Central memory CD8-positive, alpha-beta T cell (primary cell): Measurements from ENCODE around the gene SGMS1.

Source experiments
- ATAC-seq: fragments of 150-1000 bp; cut with Tn5 transposase; replicated peaks from 2 replicates; pipeline ENCODE4 v1.10.0; 2022; ENCODE audit warnings: mild to moderate bottlenecking, moderate FRiP score, moderate number of reproducible peaks; ENCODE audit not compliant: poor library complexity, severe bottlenecking; ENCODE audit errors: extremely low read depth
- DNase-seq, 2 donors: peaks; one replicate each; pipeline ENCODE4 v3.0.0; 2021; ENCODE audit warnings: low spot score in 2 of 2
- H3K27ac Mint-ChIP-seq: one replicate; pipeline ENCODE4 v1.8.0; 2022; ENCODE audit warnings: low read depth, mild to moderate bottlenecking, moderate library complexity, mixed read lengths
- H3K27me3 Mint-ChIP-seq: one replicate; pipeline ENCODE4 v1.8.0; 2022; ENCODE audit warnings: mixed read lengths
- H3K36me3 Mint-ChIP-seq: one replicate; pipeline ENCODE4 v1.8.0; 2022; ENCODE audit warnings: mild to moderate bottlenecking, moderate library complexity, mixed read lengths; ENCODE audit not compliant: insufficient read depth
- H3K4me1 Mint-ChIP-seq: one replicate; pipeline ENCODE4 v1.8.0; 2022; ENCODE audit warnings: mixed read lengths
- H3K4me3 Mint-ChIP-seq: one replicate; pipeline ENCODE4 v1.8.0; 2022; ENCODE audit warnings: mild to moderate bottlenecking, moderate library complexity, mixed read lengths
- H3K9me3 Mint-ChIP-seq: one replicate; pipeline ENCODE4 v1.8.0; 2022; ENCODE audit warnings: mixed read lengths

Gene SGMS1

DNA sequence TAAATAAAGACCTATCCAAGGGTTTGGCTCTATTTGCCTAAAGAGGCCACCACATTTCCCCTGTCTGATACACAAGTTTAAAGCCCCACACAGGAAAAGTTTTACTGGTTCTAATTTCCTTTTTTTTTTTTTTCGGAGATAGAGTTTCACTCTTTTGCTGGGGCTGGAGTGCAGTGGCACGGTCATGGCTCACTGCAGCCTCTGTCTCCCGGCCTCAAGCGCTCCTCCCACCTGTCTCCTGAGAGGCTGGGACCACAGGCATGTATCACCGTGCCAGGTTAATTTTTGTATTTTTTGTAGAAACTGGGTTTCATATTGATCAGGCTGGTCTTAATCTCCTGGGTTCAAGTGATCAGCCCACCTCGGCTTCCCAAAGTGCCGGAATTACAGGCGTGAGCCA, 319.1 kb downstream of the SGMS1 start:
- H3K4me1 Mint-ChIP-seq = no peaks in the 10 kb centered on the region
- H3K36me3 Mint-ChIP-seq = peaks cover 9% of the 10 kb centered on the region
- ATAC-seq (no peak), DNase-seq (no peak)
- no peaks in the 10 kb centered on the region for H3K27me3 Mint-ChIP-seq
- H3K9me3 Mint-ChIP-seq = no peaks in the 10 kb centered on the region
- no peak overlapping the region for H3K27ac Mint-ChIP-seq
- no peak overlapping the region for H3K4me3 Mint-ChIP-seq

DNA sequence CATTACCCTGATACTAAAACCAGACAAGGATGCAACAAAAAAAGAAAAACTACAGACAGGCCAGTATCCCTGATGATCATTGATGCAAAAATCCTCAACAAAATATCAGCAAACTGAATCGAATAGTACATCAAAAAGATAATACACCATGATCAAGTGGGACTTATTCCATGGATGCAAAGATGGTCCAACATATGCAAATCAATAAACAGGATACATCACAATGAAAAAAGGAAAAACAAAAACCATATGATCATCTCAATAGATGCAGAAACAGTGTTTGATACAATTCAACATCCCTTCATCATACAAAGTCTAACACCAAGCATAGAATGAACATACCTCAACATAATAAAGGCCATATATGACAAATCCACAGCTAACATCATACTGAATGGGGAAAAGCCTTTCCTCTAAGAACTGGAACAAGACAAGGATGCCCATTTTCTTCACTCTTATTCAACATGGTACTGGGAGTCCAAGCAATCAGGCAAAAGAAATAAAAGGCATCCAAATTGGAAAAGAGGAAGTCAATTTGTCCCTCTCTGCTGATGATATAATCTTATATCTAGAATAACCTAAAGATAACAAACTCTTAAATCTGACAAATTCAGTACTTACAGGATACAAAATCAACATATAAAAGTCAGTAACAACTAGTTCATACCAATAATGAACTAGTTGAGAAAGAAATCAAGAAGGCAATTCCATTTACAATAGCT, 323.6 kb downstream of the SGMS1 start:
- ATAC-seq (no peak), DNase-seq (no peak)
- no peaks in the 10 kb centered on the region for H3K4me1 Mint-ChIP-seq
- H3K27me3 Mint-ChIP-seq = no peaks in the 10 kb centered on the region
- H3K27ac Mint-ChIP-seq = no peak overlapping the region
- H3K36me3 Mint-ChIP-seq = peaks cover 2% of the 10 kb centered on the region
- H3K4me3 Mint-ChIP-seq = no peak overlapping the region
- peaks cover 5% of the 10 kb centered on the region for H3K9me3 Mint-ChIP-seq

DNA sequence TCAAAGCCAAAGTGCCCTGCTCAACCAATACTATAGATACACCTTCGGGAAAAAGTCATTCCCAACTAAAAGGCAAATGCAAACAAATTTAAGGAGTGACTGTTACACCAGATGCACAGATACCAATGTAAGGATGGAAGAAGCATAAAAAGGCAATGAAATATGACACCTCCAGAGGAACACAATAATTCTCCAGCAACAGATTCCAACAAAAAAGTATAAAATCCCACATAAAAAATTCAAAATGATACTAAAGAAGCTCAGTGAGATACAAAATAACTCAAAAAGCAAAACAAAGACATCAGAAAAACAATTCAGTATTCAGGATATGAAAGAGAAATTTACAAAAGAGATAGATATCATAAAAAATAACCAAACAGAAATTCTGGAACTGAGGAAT, 328.4 kb downstream of the SGMS1 start:
- DNase-seq (no peak), ATAC-seq (no peak)
- Mint-ChIP-seq H3K4me3 (no peak overlapping the region), H3K4me1 (no peaks in the 10 kb centered on the region), H3K9me3 (peaks cover 5% of the 10 kb centered on the region), H3K27me3 (no peaks in the 10 kb centered on the region), H3K36me3 (peaks cover 3% of the 10 kb centered on the region), H3K27ac (no peak overlapping the region)

DNA sequence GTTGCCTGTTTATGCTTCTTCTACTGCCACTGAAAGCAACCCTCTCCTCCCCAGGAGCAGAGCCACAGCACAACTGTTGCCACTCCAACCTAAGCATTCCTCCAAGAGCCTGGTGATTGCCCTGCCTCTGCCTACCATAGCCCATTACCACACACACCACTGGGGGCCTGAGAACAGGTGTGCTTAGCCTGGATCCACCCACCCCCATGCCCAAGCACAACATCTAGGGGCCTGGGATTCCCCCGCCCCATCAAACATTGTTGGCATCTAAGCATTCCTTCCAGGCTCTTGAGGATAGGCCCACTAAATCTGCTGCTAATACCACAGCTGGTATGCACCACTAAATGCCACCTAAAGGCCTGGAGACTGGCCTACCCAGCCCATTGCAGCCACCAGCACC, 329.2 kb downstream of the SGMS1 start:
- no peak for DNase-seq
- Mint-ChIP-seq H3K36me3 (peaks cover 3% of the 10 kb centered on the region), H3K4me3 (no peak overlapping the region), H3K9me3 (peaks cover 5% of the 10 kb centered on the region), H3K27ac (no peak overlapping the region), H3K27me3 (no peaks in the 10 kb centered on the region), H3K4me1 (no peaks in the 10 kb centered on the region)
- no peak for ATAC-seq

DNA sequence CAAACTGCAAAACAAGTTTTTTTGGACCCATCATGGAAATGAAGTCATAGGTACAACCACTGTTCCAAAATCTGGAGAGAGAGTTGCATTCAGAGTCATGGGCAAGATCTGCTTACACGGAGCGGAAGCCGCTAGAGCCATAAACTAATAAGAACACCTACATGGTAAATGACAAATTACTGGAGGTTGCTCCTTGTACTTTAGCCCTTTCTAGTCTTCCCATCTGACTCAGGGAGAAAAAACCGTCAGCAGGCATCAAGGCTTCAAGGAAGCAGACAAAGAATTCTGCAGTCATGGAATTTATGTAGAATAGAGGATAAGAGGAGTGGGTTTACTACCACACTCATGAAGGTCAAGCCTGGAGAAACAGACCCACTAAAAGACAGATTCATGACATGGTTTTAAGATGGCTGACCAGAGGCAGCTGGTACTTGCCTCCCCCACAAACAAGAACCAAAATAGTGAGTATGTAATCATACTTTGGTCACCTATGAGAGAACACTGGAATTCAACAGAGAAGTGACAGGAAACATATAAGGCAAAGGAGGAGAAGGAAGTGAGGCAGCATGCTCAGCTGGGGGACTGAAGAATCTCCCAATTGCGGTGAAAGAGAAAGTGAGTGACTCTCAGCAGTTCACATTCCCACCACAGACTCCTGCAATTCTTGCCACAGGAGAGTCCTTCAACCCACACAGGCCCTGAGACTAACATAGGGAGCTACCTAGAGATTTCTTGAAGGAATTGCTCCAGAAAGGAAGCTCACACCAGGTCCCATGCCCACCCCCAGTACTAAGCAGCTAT, 330.0 kb downstream of the SGMS1 start:
- H3K36me3 Mint-ChIP-seq = peaks cover 3% of the 10 kb centered on the region
- DNase-seq (no peak), ATAC-seq (no peak)
- peaks cover 5% of the 10 kb centered on the region for H3K9me3 Mint-ChIP-seq
- H3K4me1 Mint-ChIP-seq = no peaks in the 10 kb centered on the region
- no peak overlapping the region for H3K27ac Mint-ChIP-seq
- H3K4me3 Mint-ChIP-seq = no peak overlapping the region
- H3K27me3 Mint-ChIP-seq = no peaks in the 10 kb centered on the region

DNA sequence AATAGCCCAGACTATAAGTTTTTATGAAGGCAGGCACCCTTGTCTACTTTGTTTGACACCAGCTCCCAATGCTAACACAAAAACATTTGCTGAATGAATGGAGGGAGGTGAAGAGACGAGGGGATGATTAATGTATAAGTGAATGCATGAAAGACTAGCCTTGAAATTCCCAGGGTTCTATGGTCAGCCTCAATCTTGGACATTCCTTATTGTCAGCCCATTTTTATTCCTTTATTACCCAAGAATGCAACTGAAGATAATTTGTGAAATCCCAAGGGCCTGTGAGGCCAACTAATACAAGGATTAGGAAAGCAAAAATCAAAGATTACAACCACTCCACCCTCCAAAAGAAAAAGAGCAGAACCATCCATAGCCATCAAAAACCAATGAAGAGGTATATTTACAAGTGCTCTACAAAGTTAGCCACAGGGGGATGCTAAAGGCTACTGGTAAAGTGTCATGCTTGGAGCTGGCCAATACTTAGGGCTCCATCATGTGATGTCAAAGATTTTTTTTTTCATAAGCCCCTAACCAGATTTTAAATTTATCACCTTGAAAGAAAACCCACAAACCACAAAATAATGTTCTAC, 332.4 kb downstream of the SGMS1 start:
- Mint-ChIP-seq H3K9me3 (no peaks in the 10 kb centered on the region), H3K27me3 (peaks cover 10% of the 10 kb centered on the region), H3K4me3 (no peak overlapping the region), H3K27ac (no peak overlapping the region), H3K4me1 (no peaks in the 10 kb centered on the region), H3K36me3 (peaks cover 2% of the 10 kb centered on the region)
- DNase-seq (no peak), ATAC-seq (no peak)

DNA sequence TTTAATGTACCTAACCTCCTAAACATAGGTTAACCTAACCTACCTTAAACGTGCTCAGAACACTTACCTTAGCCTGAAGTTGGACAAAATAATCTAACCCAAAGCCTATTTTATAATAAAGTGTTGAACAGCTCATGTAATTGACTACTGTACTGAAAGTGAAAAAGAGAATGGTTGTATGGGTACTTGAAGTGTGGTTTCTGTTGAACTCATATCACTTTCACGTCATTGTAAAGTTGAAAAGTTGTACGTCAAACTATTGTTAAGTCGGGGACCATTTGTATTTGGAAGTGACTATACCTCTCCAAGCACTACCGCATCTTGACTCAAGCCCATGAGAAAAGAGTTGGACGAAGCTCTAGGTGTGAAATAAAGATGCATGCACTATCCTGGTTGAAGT, 334.6 kb downstream of the SGMS1 start:
- ATAC-seq (no peak), DNase-seq (no peak)
- H3K4me3 Mint-ChIP-seq = no peak overlapping the region
- no peak overlapping the region for H3K27ac Mint-ChIP-seq
- H3K9me3 Mint-ChIP-seq = no peaks in the 10 kb centered on the region
- H3K36me3 Mint-ChIP-seq = peaks cover 2% of the 10 kb centered on the region
- H3K27me3 Mint-ChIP-seq = peaks cover 14% of the 10 kb centered on the region
- no peaks in the 10 kb centered on the region for H3K4me1 Mint-ChIP-seq

DNA sequence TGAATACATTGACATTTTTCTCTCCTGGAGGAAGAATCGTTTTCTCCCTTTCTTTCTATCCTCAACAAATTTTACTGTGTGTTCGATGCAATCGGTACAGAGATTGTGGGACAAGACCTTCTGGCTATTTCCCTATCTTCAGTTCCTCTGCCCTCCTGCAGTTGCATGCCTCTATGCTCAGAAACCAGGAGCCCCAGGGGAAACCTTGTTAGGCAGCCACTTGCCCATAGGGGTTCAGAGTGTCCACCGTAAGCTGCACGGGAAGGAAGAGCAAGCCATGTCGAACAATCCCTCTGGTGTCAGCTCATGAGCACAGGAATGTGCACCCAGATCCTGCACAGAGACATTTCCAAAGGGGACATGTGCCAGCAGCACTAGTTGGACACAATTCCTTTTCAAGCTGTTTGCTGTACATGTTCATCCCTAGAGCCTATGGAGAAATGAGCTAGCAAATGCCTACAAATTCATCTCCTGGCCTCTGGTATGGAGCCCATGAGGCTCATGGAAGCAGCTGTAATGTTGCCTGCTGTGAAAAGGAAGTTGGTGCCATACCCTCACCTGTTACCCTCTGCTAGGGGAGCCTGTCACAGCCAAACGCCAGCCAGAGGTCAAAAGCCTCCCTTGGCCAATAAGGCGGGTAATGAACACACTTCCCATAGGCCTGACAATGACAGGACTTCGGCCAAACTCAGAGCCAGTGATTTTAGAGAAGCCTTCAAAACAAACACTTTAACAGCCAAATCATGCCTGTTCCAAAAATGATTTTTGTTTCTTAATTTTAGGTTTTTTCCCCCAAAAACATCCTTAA, 336.6 kb downstream of the SGMS1 start:
- Mint-ChIP-seq H3K4me1 (no peaks in the 10 kb centered on the region), H3K27me3 (peaks cover 33% of the 10 kb centered on the region), H3K27ac (no peak overlapping the region), H3K9me3 (no peaks in the 10 kb centered on the region), H3K36me3 (peaks cover 2% of the 10 kb centered on the region), H3K4me3 (no peak overlapping the region)
- no peak for ATAC-seq
- DNase-seq = no peak

DNA sequence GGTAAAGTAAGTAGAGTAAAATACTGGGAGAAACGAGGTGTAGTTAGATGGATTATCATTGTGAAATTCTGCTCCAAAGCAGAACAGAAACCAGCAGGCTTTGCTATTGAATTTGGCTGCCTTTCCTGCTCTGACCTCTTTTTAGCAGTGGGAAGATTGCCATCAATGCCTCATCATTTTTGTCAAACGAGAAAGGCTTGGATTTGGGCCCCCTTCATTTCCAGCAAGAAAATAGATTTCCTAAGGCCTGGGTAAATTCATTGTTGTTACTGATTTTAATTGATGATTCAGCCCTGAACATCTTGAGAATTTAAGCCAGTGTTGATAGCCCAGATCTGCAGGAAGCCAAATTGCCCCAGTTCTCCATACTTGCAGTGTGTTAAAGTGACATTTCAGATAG, 337.2 kb downstream of the SGMS1 start:
- H3K4me3 Mint-ChIP-seq = no peak overlapping the region
- no peaks in the 10 kb centered on the region for H3K4me1 Mint-ChIP-seq
- ATAC-seq (no peak), DNase-seq (no peak)
- peaks cover 2% of the 10 kb centered on the region for H3K36me3 Mint-ChIP-seq
- no peak overlapping the region for H3K27ac Mint-ChIP-seq
- H3K9me3 Mint-ChIP-seq = no peaks in the 10 kb centered on the region
- peaks cover 40% of the 10 kb centered on the region for H3K27me3 Mint-ChIP-seq

DNA sequence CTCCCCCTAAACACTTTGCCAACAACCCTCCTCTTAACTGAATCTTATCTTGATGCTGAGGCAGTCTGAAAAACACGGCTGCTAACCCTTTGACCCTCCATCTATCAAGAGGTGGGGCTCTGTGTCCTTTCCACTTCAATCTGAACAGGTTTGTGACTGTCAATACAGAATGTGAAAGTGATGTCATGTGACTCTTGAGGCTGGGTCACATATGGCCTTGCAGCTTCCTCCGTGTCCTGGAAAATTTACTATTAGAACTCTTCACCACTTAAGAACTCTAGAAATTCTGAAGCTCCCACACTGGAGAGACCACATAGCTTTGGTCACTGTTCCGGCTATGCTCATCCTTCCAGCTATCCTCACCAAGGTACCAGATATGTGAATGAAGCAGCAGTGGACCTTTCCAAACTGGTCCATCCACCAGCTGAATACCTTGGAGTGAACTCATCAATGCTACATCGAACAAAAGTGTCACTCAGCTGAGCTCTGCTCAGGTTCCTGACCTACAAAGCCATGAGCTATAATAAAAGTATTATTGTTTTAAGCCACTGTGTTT, 341.7 kb downstream of the SGMS1 start:
- no peak overlapping the region for H3K4me3 Mint-ChIP-seq
- H3K27me3 Mint-ChIP-seq = peaks cover 61% of the 10 kb centered on the region
- H3K4me1 Mint-ChIP-seq = no peaks in the 10 kb centered on the region
- no peaks in the 10 kb centered on the region for H3K36me3 Mint-ChIP-seq
- ATAC-seq = no peak
- H3K27ac Mint-ChIP-seq = no peak overlapping the region
- no peaks in the 10 kb centered on the region for H3K9me3 Mint-ChIP-seq
- no peak for DNase-seq

DNA sequence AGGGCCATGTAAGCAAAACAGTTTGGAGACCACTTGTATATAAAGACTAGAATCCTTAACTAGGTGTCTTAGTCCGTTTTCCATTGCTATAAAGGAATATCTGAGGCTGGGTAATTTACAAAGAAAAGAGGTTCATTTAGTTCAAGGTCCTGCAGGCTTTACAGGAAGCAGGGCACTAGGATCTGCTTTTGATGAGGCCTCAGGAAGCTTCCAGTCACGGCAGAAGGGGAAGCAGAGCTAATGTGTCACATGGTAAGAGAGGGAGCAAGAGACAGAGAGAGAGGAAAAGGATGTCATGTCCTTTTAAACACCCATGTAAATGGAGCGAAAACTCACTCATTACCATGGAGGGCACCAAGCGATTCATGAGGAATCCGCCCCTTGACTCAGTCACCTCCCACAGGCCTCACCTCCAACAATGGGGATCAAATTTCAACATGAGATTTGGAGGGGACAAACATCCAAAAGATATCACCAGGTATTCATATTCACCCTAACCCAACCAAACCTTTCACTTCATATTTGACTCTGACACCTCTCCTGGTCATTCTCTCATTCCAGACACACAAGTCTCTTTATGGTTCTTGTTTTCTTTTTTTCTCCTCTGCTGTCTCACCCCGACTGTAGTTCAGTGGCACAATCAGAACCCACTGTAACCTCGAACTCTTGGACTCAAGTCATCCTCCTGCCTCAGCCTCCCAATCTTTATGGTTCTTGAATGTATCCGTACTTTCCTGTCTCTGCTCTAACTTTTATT, 342.4 kb downstream of the SGMS1 start:
- no peak for DNase-seq
- no peak for ATAC-seq
- Mint-ChIP-seq H3K4me3 (no peak overlapping the region), H3K27ac (no peak overlapping the region), H3K4me1 (no peaks in the 10 kb centered on the region), H3K9me3 (no peaks in the 10 kb centered on the region), H3K36me3 (no peaks in the 10 kb centered on the region), H3K27me3 (peaks cover 62% of the 10 kb centered on the region)
